ENCODE data around the gene BPIFB6. TPM values are rescaled to one million over a fixed set of nuclear protein-coding genes. Genes with fewer than 3 reads are reported as not detected.
A peak's percentile ranks its signal among the peaks of the same experiment; 100 is the strongest.

BPIFB6 gene, protein sequence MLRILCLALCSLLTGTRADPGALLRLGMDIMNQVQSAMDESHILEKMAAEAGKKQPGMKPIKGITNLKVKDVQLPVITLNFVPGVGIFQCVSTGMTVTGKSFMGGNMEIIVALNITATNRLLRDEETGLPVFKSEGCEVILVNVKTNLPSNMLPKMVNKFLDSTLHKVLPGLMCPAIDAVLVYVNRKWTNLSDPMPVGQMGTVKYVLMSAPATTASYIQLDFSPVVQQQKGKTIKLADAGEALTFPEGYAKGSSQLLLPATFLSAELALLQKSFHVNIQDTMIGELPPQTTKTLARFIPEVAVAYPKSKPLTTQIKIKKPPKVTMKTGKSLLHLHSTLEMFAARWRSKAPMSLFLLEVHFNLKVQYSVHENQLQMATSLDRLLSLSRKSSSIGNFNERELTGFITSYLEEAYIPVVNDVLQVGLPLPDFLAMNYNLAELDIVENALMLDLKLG
- not detected for polyA plus RNA-seq (ENCODE audit: low read depth in 6 of 6)

DNA sequence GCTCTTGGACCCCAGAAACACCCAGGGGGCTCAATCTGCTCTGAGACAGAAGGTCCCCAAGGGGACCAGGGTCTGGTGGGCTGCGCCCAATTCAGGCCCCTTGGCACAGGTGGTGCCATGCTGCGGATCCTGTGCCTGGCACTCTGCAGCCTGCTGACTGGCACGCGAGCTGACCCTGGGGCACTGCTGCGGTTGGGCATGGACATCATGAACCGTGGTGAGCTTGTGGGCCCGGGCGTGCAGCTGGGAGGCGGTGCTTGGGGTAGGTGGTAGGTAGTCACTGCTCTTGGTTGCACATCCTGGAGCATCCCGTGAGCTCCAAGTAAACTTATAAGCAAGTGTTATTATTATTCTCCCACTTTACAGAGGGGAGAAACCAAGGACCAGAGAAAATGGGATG, at the start of gene BPIFB6:
TSS of gene BPIFB6 (plus strand) at position 118 of the 400 bp plus-strand sequence. CDS start at position 118, 0 bp downstream.
- Mint-ChIP-seq H3K4me3 (peak within 1 kb of the TSS in 1 of 8 donors; percentile 35), H3K36me3 (peaks cover 0 to 8% of the 10 kb centered on the region in 2 donors), H3K27me3 (peaks cover 9 to 17% (median 12%) of the 10 kb centered on the region in 3 donors), H3K4me1 (no peaks in the 10 kb centered on the region), H3K9me3 (peaks cover 0 to 14% (median 6%) of the 10 kb centered on the region in 7 donors), H3K27ac (peak within 1 kb of the TSS in 1 of 6 donors; percentile 16)
- no peak for ATAC-seq (ENCODE audit: low read depth in 2 of 2)
- DNase-seq = no peak

DNA sequence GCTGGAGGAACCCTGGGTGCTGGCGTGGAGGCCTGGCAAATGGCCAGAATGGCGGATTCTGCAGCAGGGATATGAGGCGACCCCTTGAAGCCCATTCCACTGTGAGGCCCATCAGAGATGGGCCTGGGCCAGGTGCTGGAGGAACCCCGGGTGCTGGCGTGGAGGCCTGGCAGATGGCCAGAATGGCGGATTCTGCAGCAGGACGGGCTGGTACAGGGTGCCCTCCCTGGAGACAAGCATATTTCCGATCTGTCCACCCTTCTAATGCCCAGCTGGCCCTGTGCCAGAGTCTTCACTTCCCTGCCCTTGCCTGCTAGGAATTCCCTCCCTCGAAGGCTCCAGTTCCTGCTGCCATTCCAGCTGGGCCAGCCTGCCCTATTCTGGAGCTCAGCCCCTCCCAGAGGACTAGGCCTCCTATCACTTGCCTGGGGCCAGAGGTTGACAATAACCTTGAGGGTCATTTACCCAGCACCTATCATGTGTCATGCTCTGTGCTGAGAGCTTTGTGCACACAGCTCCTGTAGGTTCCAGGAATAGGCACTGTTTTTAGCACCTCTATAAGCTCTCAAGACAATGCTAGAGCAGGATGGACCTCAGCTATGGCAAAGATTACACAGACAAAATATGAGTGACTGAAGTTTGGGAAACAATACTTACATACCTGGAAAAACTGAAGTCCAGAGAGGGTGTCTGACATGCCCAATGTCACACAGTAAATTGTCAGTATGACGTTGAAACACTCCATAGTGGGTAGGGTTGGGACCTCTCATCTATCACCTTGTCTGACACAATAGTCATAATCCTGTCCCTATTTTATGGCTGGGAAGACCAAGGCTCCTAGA, 48.6 kb upstream of the BPIFB6 start:
- Mint-ChIP-seq H3K9me3 (no peaks in the 10 kb centered on the region), H3K4me1 (peaks cover 0 to 8% (median 0%) of the 10 kb centered on the region in 3 donors), H3K27ac (peak overlapping the region in 3 of 6 donors; percentile 18 to 58 (median 52)), H3K4me3 (peak overlapping the region in 1 of 8 donors; percentile 25), H3K27me3 (no peaks in the 10 kb centered on the region), H3K36me3 (no peaks in the 10 kb centered on the region)
- DNase-seq (no peak), ATAC-seq (ENCODE audit: low read depth in 2 of 2) (no peak)

DNA sequence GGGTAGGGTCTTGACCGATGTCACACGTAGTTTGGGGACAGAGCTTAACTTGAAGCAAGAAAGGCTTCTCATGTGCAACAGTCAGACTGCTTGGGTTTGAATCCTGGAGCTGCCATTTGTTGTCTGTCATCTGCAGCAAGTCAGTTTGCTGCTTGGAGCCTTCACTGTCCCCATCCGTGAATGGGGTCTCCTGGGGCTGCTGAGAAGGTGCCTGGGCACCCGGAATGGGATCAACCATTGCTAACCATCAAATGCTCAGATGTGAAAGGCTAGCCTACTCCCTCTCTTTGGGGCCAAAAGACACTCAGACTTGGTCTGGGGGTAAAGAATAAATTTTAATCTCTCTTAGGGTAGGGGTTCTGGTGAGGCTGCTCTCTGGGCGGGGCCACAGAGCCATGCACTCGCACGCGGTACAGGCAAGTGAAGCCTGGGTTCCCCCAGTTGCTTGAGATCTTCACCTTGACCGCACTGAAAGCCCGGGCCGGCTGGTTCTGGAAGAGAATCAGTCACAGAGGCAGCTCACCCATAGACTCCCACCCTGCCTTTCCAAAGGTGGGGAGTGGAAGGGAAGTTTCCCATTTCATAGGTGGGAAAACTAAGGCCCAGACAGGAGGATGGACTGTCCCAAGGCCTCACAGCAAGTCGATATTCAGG, 47.9 kb upstream of the BPIFB6 start:
- peak overlapping the region in 1 of 6 donors; percentile 18 for H3K27ac Mint-ChIP-seq
- no peaks in the 10 kb centered on the region for H3K27me3 Mint-ChIP-seq
- H3K4me3 Mint-ChIP-seq = peak overlapping the region in 1 of 8 donors; percentile 25
- no peaks in the 10 kb centered on the region for H3K36me3 Mint-ChIP-seq
- DNase-seq = no peak
- ATAC-seq (ENCODE audit: low read depth in 2 of 2) = no peak
- H3K4me1 Mint-ChIP-seq = peaks cover 0 to 8% (median 0%) of the 10 kb centered on the region in 3 donors
- H3K9me3 Mint-ChIP-seq = no peaks in the 10 kb centered on the region

DNA sequence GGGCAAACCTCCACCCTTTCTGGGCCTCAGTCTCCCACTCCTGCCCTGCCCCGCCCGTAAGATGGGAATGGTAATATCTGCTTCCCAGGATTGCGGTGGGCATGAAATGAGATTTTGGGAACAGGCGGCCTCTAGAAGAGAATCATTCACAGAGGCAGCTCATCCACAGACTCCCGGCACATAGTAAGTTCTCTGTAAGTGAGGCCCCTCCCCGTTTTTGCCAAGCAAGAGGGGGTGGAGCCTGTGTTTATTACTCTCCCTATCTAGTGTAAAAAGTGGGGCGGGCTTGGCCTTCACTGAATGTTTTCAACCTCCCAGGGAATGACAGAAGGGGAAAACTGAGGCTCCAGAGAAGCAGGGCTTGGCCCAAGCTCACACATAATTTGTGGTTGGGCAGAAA, 47.3 kb upstream of the BPIFB6 start:
- Mint-ChIP-seq H3K27me3 (no peaks in the 10 kb centered on the region), H3K9me3 (no peaks in the 10 kb centered on the region), H3K4me3 (no peak overlapping the region), H3K27ac (no peak overlapping the region), H3K4me1 (peaks cover 0 to 8% (median 0%) of the 10 kb centered on the region in 3 donors), H3K36me3 (no peaks in the 10 kb centered on the region)
- no peak for DNase-seq
- ATAC-seq (ENCODE audit: low read depth in 2 of 2) = no peak

DNA sequence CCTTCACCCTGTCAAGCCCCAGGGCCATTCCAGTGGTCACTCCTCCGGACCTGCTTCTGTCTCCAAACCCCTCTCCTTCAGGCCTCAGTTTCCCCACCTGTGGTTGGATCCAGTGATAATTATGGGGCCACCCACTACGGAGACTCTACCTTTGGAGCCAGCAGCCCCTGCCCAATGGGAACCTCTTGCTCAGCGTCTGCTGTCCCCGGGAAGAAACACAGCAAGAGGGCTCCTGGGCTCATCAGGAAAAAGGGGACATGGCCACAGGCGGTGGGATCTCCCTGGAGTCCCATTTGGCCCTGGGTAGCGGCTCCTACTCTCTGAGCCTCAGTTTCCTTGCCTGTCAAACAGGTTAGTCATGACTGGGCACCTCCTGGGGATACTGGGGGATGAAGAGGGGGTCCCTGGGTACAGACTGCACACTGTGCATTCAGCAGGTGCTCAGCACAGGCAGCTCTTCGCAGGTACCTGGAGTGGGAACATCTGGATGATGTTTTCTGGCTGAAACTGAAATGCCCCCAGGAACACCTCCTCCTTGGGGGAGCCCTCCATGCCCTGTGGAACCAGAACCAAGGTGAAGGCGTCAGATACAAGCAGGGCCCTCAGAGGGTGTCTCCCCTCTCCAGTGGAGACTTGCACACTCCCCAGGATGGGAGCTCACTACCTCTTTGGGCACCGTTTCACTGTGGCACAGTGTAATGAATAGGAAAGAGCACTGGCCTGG, 46.7 kb upstream of the BPIFB6 start:
- Mint-ChIP-seq H3K27me3 (no peaks in the 10 kb centered on the region), H3K36me3 (no peaks in the 10 kb centered on the region), H3K27ac (peak overlapping the region in 1 of 6 donors; percentile 20), H3K9me3 (no peaks in the 10 kb centered on the region), H3K4me1 (peaks cover 0 to 8% (median under 1%) of the 10 kb centered on the region in 3 donors), H3K4me3 (no peak overlapping the region)
- DNase-seq (no peak), ATAC-seq (ENCODE audit: low read depth in 2 of 2) (no peak)

DNA sequence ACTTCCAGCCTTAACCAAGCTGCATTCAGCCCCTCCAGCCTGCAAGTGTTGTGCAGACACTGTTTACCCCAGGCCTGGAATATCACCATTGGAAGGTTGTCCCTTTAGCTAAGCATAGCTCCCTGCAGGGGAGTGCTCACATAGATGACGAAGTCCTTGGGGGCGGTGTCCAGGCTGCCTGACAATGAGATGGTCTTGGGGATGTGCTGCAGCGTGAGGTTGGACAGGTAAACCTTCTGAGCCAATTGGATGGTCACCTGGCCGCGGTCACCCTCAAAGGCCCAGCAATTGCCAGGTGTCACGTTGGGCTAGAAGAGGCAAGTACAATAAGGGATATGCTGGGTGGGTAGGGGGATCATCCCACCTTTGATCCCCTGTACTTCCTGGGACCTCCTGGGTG, 45.9 kb upstream of the BPIFB6 start:
- H3K4me1 Mint-ChIP-seq = peaks cover 0 to 8% (median 8%) of the 10 kb centered on the region in 3 donors
- H3K4me3 Mint-ChIP-seq = no peak overlapping the region
- H3K9me3 Mint-ChIP-seq = no peaks in the 10 kb centered on the region
- H3K27me3 Mint-ChIP-seq = no peaks in the 10 kb centered on the region
- peak overlapping the region in 1 of 6 donors; percentile 83 for H3K27ac Mint-ChIP-seq
- ATAC-seq (ENCODE audit: low read depth in 2 of 2) (no peak), DNase-seq (no peak)
- no peaks in the 10 kb centered on the region for H3K36me3 Mint-ChIP-seq

DNA sequence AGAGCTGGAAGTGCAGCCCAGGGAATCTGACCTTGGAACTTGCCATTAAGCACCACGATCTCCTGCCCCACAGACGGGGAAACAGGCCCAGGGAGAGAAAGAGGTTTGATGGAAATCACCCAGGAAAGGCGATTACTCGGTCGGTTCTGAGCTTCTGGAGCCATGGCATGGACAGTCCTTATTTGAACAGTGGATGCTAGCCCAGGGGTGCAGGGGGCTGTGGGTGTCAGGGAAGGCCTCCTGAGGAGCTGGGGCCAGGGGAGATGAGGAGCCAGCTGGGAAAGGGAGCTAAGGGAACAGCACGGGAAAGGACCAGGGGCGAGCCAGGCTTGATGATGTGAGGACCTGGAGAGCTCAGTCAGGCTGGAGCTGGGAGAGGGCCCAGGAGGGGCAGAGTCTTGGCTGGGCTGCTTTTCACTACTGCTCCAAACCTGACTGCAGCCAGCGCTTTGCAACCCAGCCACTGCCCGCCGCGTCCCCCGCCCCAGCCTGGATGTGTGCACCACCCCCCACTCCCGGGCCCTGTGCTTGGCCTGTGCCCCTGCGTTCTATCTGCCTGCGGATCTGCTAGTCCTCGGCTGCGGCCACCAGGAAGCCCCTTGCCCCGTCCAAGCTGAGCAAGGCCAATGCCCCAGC, 45.0 kb upstream of the BPIFB6 start:
- H3K4me1 Mint-ChIP-seq = peaks cover 9 to 17% (median 16%) of the 10 kb centered on the region in 3 donors

DNA sequence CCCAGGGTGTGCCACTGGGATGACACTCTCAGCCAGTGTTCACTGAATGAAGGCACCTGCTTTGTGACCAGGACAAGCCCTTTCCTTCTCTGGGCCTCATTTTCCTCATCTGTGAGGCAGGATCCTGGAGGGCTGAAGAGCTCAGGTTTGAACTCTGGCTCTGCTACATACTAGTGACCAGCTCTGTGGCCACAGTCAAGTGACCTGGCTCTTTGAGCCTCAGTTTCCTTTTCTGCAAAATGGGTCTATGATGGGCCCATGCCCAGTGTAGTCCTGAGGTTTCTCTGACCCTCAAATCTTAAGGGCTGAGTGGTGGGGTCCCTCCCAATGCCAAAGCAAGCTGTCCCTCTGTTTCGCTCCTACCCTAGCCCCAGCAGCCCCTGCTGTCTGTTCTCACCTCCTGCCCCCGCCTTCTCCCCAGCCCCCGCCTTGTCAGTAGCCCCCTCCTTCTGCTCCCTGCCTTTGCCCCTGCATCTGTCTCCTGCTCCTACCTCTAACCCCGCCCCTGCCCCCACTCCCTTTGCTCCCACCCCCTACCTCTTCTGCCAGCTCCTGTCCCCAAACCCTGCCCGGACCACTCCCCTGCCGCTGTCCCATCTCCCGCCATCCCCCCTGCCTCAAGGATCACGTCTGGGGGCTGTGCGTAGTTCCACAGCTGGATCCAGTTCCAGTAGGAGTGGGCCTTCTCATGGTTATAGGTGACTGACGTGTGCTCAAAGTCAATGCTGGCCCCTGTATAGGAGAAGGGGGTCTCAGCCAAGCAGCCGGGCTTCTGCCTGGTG, 44.2 kb upstream of the BPIFB6 start:
- no peak overlapping the region for H3K4me3 Mint-ChIP-seq
- ATAC-seq (ENCODE audit: low read depth in 2 of 2) (no peak), DNase-seq (no peak)
- H3K27ac Mint-ChIP-seq = no peak overlapping the region
- no peaks in the 10 kb centered on the region for H3K9me3 Mint-ChIP-seq
- peaks cover 13 to 23% (median 23%) of the 10 kb centered on the region in 3 donors for H3K4me1 Mint-ChIP-seq
- no peaks in the 10 kb centered on the region for H3K36me3 Mint-ChIP-seq
- H3K27me3 Mint-ChIP-seq = no peaks in the 10 kb centered on the region

More for the DNA sequence above, 45.0 kb upstream of the BPIFB6 start:
- Mint-ChIP-seq H3K27me3 (no peaks in the 10 kb centered on the region), H3K4me3 (no peak overlapping the region), H3K36me3 (no peaks in the 10 kb centered on the region), H3K27ac (peak overlapping the region in 1 of 6 donors; percentile 82), H3K9me3 (no peaks in the 10 kb centered on the region)
- no peak for DNase-seq
- ATAC-seq (ENCODE audit: low read depth in 2 of 2) = no peak

DNA sequence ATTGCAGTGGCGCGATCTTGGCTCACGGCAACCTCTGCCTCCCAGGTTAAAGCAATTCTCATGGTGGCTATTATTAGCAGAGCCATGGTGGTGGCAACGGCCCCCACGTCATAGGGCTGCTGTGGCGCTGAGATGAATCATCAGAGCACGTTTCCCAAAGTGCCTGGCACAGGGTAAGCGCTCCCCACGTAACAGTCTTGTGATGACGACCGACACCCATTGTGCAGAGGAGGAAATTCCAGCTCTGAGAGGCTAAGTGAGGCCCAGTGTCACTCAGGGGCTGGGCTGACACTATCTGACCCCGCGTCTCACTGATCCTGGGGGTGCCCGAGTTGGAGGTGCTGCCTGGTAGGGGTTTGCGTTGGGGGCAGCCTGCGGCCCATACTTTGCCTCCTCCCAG, 43.4 kb upstream of the BPIFB6 start:
- Mint-ChIP-seq H3K4me3 (no peak overlapping the region), H3K4me1 (peaks cover 21 to 31% (median 25%) of the 10 kb centered on the region in 3 donors), H3K27me3 (no peaks in the 10 kb centered on the region), H3K27ac (peak overlapping the region in 1 of 6 donors; percentile 51), H3K9me3 (no peaks in the 10 kb centered on the region), H3K36me3 (no peaks in the 10 kb centered on the region)
- ATAC-seq (ENCODE audit: low read depth in 2 of 2) = no peak
- no peak for DNase-seq

DNA sequence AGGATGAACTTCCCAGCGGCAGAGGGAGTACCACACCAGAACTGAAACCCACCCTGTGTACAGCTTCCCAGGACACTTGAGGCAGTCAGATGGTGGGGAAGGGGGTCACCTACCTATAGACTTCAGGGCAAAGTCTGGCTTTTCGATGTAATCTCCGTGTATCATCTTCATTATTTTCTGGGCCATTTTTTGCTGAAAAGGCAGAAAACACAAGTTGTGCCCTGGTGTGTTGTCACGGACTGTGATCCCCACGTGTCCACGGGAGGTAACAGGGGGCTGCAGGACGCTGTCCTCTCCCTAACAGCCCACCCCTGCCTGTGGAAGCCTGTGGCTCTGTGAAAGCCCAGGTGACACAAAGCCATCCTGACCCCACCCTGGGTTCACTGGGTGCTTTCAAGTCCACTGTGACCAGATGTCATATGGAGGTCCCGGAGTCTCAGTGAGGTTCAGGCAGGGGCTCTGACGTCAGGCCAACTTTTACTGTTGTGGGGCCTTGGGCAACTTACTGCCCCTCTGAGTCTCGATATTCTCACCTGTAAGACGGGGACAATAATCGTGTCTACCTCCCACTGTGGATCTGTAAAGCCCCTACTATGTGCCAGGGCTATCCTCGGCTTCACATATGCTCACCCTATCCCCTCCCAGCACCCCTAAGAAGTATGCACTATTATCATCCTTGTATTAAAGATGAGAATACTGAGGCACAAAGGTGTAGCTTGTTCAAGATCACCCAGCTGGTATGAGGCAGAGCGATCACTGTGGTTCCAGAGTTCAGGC, 41.8 kb upstream of the BPIFB6 start:
- Mint-ChIP-seq H3K4me3 (no peak overlapping the region), H3K36me3 (no peaks in the 10 kb centered on the region), H3K27ac (peak overlapping the region in 4 of 6 donors; percentile 47 to 85 (median 69)), H3K9me3 (peaks cover 0 to 8% (median 1%) of the 10 kb centered on the region in 7 donors), H3K4me1 (peaks cover 21 to 31% (median 25%) of the 10 kb centered on the region in 3 donors), H3K27me3 (no peaks in the 10 kb centered on the region)
- no peak for ATAC-seq (ENCODE audit: low read depth in 2 of 2)
- no peak for DNase-seq

DNA sequence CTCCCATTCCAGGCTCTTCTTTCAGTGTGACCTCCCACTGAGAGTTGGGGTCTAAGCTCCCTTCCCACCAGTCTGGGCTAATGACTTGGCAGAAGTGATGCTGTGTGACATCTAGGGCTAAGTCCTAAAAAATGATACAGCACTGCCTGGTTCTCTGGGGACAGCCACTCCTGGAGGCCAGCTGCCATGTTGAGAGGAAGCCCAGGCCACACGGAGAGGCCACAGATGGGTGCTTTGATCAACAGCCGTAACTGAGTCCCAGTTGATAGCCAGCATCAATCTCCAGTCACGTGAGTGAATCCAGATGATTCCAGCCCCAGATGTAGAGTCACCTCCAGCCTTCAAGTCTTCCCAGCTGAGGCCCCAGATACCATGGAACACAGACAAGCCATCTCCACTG, 41.0 kb upstream of the BPIFB6 start:
- Mint-ChIP-seq H3K4me1 (peaks cover 21 to 31% (median 25%) of the 10 kb centered on the region in 3 donors), H3K27ac (peak overlapping the region in 1 of 6 donors; percentile 76)

More for the DNA sequence above, 41.0 kb upstream of the BPIFB6 start:
- Mint-ChIP-seq H3K36me3 (no peaks in the 10 kb centered on the region), H3K4me3 (no peak overlapping the region), H3K9me3 (peaks cover 2 to 15% (median 6%) of the 10 kb centered on the region in 7 donors), H3K27me3 (no peaks in the 10 kb centered on the region)
- ATAC-seq (ENCODE audit: low read depth in 2 of 2) (no peak), DNase-seq (no peak)

Data from naive B cell (primary cell).